PFSK-1 (cell line): ENCODE results near the gene SAA2.

Experiments used
- FOXP2 ChIP-seq: optimal IDR thresholded peaks from 2 replicates; pipeline ENCODE3; 2011; ENCODE audit warnings: borderline replicate concordance, control low read depth, inconsistent platforms; ENCODE audit not compliant: insufficient read depth; ENCODE audit errors: extremely low read length, extremely low read depth
- POLR2AphosphoS5 ChIP-seq: IDR thresholded peaks from 2 replicates; pipeline ENCODE4 v1.6.1; 2012; ENCODE audit warnings: low read depth, mild to moderate bottlenecking, control low read depth, low read length, moderate library complexity
- REST ChIP-seq, 2 experiments: IDR thresholded peaks; 2 replicates each; pipeline versions ENCODE4 v1.6.1 to v1.8.0; 2011 to 2012; ENCODE audit warnings: low read depth in 2 of 2, low read length in 2 of 2, control low read depth in 1 of 2, inconsistent platforms in 1 of 2, mild to moderate bottlenecking in 1 of 2, moderate library complexity in 1 of 2; ENCODE audit not compliant: insufficient read depth in 1 of 2
- SIN3A ChIP-seq: IDR thresholded peaks from 2 replicates; pipeline ENCODE4 v1.6.1; 2012; ENCODE audit warnings: mild to moderate bottlenecking, low read length, moderate library complexity, borderline replicate concordance; ENCODE audit not compliant: insufficient read depth
- TAF1 ChIP-seq: IDR thresholded peaks from 2 replicates; pipeline ENCODE4 v1.6.1; 2012; ENCODE audit warnings: low read length, control low read depth, borderline replicate concordance; ENCODE audit not compliant: insufficient read depth

The SAA2 gene

GRCh38 chr11:18270102-18270501 lies 21.6 kb upstream of the SAA2 start:
- TF ChIP-seq SIN3A (no peak), REST (IDR thresholded peaks at IDR 0.05; ENCODE audit: insufficient read depth in 1 of 2, low read depth in 2 of 2, low read length in 2 of 2) (no peak), FOXP2 (no peak), TAF1 (no peak), POLR2AphosphoS5 (no peak)

GRCh38 chr11:18265949-18266348 lies 17.5 kb upstream of the SAA2 start, which contains the start of gene SAA1:
TSS of gene SAA1 (plus strand) at chr11:18266264. CDS start at chr11:18266888, 624 bp downstream.
- TF ChIP-seq TAF1 (no peak), SIN3A (no peak), POLR2AphosphoS5 (no peak), REST (IDR thresholded peaks at IDR 0.05; ENCODE audit: insufficient read depth in 1 of 2, low read depth in 2 of 2, low read length in 2 of 2) (no peak), FOXP2 (no peak)

- TF ChIP-seq REST (IDR thresholded peaks at IDR 0.05; ENCODE audit: insufficient read depth in 1 of 2, low read depth in 2 of 2, low read length in 2 of 2): no peak
- no peak for TF ChIP-seq POLR2AphosphoS5
- TF ChIP-seq SIN3A: no peak
- no peak for TF ChIP-seq TAF1
- no peak for TF ChIP-seq FOXP2
Observed at GRCh38 chr11:18264677-18265555, 16.4 kb upstream of the SAA2 start.

- TF ChIP-seq SIN3A: no peak
- TF ChIP-seq FOXP2: no peak
- TF ChIP-seq POLR2AphosphoS5: no peak
- no peak for TF ChIP-seq TAF1
- no peak for TF ChIP-seq REST (IDR thresholded peaks at IDR 0.05; ENCODE audit: insufficient read depth in 1 of 2, low read depth in 2 of 2, low read length in 2 of 2)
Observed at GRCh38 chr11:18264035-18264434, 15.6 kb upstream of the SAA2 start.

GRCh38 chr11:18261721-18262120 lies 13.3 kb upstream of the SAA2 start:
- TF ChIP-seq FOXP2 (no peak), POLR2AphosphoS5 (no peak), SIN3A (no peak), TAF1 (no peak), REST (IDR thresholded peaks at IDR 0.05; ENCODE audit: insufficient read depth in 1 of 2, low read depth in 2 of 2, low read length in 2 of 2) (no peak)
